SK-N-SH (cell line): ENCODE measurements around the gene PLEKHH1. TPM values are rescaled to one million over a fixed set of nuclear protein-coding genes. Genes with fewer than 3 reads are reported as not detected.

ENCODE experiments used
- CTCF ChIA-PET: fragments of 300-600, 350-600 bp; formaldehyde crosslinking; extraction: SDS; loops from one replicate; lab custom pipeline; 2021; lab: Yijun Ruan, JAX
- POLR2A ChIA-PET: fragments of 350-600 bp; sonication (Branson Sonifier 250); formaldehyde crosslinking; extraction: SDS; loops from one replicate; lab custom pipeline; 2020; ENCODE audit warnings: antibody characterized with exemption, inconsistent platforms; lab: Yijun Ruan, JAX
- DNase-seq: peaks from one replicate; pipeline ENCODE4 v3.0.0; 2012
- H2AFZ ChIP-seq: fragments of 200-600 bp; sonication (generic); 2 replicates; pipeline ENCODE4 v1.8.1; 2016; ENCODE audit warnings: antibody characterized with exemption, mild to moderate bottlenecking, low read depth
- H3F3A ChIP-seq: fragments of 200-600 bp; sonication (generic); replicated peaks from 2 replicates; pipeline ENCODE3; 2016; ENCODE audit warnings: antibody characterized with exemption, mild to moderate bottlenecking; ENCODE audit not compliant: insufficient read depth
- H3K27ac ChIP-seq, 2 experiments: fragments of 200-500 bp in 1 of 2; fragments of 200-600 bp in 1 of 2; sonication (Bioruptor generic) in 1 of 2; sonication (generic), shearing (Covaris generic) in 1 of 2; 2 replicates each; pipeline versions ENCODE4 v1.5.1 to v1.6.1; 2014 to 2016; ENCODE audit warnings: low read depth in 2 of 2, inconsistent platforms in 1 of 2, low read length in 1 of 2, mild to moderate bottlenecking in 1 of 2, mixed read lengths in 1 of 2
- H3K27me3 ChIP-seq: fragments of 200-600 bp; sonication (generic), shearing (Covaris generic); 2 replicates; pipeline ENCODE4 v1.6.1; 2016; ENCODE audit warnings: mixed run types; ENCODE audit not compliant: insufficient read depth
- H3K36me3 ChIP-seq, 2 experiments: fragments of 200-500 bp in 1 of 2; fragments of 200-600 bp in 1 of 2; sonication (Bioruptor generic) in 1 of 2; sonication (generic) in 1 of 2; replicated peaks in 1 of 2; 2 replicates each; pipeline versions ENCODE3 to v1.5.1; 2014 to 2016; ENCODE audit warnings: low read length in 1 of 2, mild to moderate bottlenecking in 1 of 2; ENCODE audit not compliant: insufficient read depth in 2 of 2, control insufficient read depth in 1 of 2
- H3K4me1 ChIP-seq, 2 experiments: fragments of 200-500 bp in 1 of 2; fragments of 200-600 bp in 1 of 2; sonication (Bioruptor generic) in 1 of 2; sonication (generic), shearing (Covaris generic) in 1 of 2; 2 replicates each; pipeline versions ENCODE4 v1.5.1 to v1.6.1; 2014 to 2016; ENCODE audit warnings: low read depth in 1 of 2, low read length in 1 of 2, mixed run types in 1 of 2; ENCODE audit not compliant: insufficient read depth in 2 of 2, control insufficient read depth in 1 of 2
- H3K4me2 ChIP-seq: fragments of 200-600 bp; sonication (generic), shearing (Covaris generic); 2 replicates; pipeline ENCODE4 v1.6.1; 2017; ENCODE audit warnings: mixed run types
- H3K4me3 ChIP-seq, 2 experiments: fragments of 200-500 bp in 1 of 2; fragments of 200-600 bp in 1 of 2; sonication (Bioruptor generic) in 1 of 2; sonication (generic), shearing (Covaris generic) in 1 of 2; 2 replicates each; pipeline versions ENCODE4 v1.5.1 to v1.8.1; 2014 to 2016; ENCODE audit warnings: low read depth in 2 of 2, inconsistent platforms in 1 of 2, low read length in 1 of 2, mild to moderate bottlenecking in 1 of 2, mixed read lengths in 1 of 2, moderate library complexity in 1 of 2
- H3K79me2 ChIP-seq: fragments of 200-600 bp; sonication (generic); 2 replicates; pipeline ENCODE4 v1.8.1; 2017; ENCODE audit warnings: mild to moderate bottlenecking; ENCODE audit not compliant: insufficient read depth
- H3K9ac ChIP-seq: fragments of 200-600 bp; sonication (generic); 2 replicates; pipeline ENCODE4 v1.6.1; 2017; ENCODE audit warnings: mixed run types
- H3K9me2 ChIP-seq: fragments of 200-600 bp; sonication (generic); 2 replicates; pipeline ENCODE4 v1.6.1; 2017; ENCODE audit warnings: mixed run types
- H3K9me3 ChIP-seq: fragments of 200-600 bp; sonication (generic); 2 replicates; pipeline ENCODE4 v1.6.1; 2017; ENCODE audit warnings: mixed run types, mild to moderate bottlenecking, moderate library complexity
- H4K20me1 ChIP-seq: fragments of 200-600 bp; sonication (generic); 2 replicates; pipeline ENCODE4 v1.6.1; 2017; ENCODE audit warnings: mild to moderate bottlenecking, mixed run types; ENCODE audit not compliant: insufficient read depth
- ELF1 ChIP-seq: IDR thresholded peaks from 2 replicates; pipeline ENCODE4 v1.4.0; 2012
- EZH2phosphoT487 ChIP-seq: fragments of 200-600 bp; sonication (generic); IDR thresholded peaks from 2 replicates; pipeline ENCODE4 v1.6.1; 2017; ENCODE audit warnings: low read depth, mixed run types, mild to moderate bottlenecking, antibody characterized with exemption, moderate library complexity, borderline replicate concordance
- FOSL2 ChIP-seq: IDR thresholded peaks from 2 replicates; pipeline ENCODE4 v1.4.0; 2012; ENCODE audit warnings: low read depth, mild to moderate bottlenecking, moderate library complexity, borderline replicate concordance
- MAX ChIP-seq: IDR thresholded peaks from 2 replicates; pipeline ENCODE4 v1.4.0; 2012; ENCODE audit warnings: low read depth
- MEF2A ChIP-seq: IDR thresholded peaks from 2 replicates; pipeline ENCODE4 v1.4.0; 2012; ENCODE audit warnings: low read depth, borderline replicate concordance
- MXI1 ChIP-seq: IDR thresholded peaks from 2 replicates; pipeline ENCODE4 v1.6.1; 2012; ENCODE audit warnings: mild to moderate bottlenecking, low read depth, low read length, improper control_type of control experiment
- NFIC ChIP-seq: IDR thresholded peaks from 2 replicates; pipeline ENCODE4 v1.4.0; 2012; ENCODE audit warnings: borderline replicate concordance
- NRF1 ChIP-seq: IDR thresholded peaks from 2 replicates; pipeline ENCODE4 v1.6.1; 2012; ENCODE audit warnings: low read depth, mild to moderate bottlenecking, low read length
- RAD21 ChIP-seq: IDR thresholded peaks from 2 replicates; pipeline ENCODE4 v1.6.1; 2012; ENCODE audit warnings: mild to moderate bottlenecking, low read length
- RXRA ChIP-seq: IDR thresholded peaks from 2 replicates; pipeline ENCODE4 v1.4.0; 2012; ENCODE audit warnings: low read depth, mild to moderate bottlenecking, borderline replicate concordance
- TAF1 ChIP-seq: IDR thresholded peaks from 2 replicates; pipeline ENCODE4 v1.6.1; 2012; ENCODE audit warnings: low read depth, mild to moderate bottlenecking, low read length, moderate library complexity, borderline replicate concordance
- TEAD4 ChIP-seq: IDR thresholded peaks from 2 replicates; pipeline ENCODE4 v1.4.0; 2012; ENCODE audit warnings: mild to moderate bottlenecking, borderline replicate concordance; ENCODE audit not compliant: insufficient read depth
- WGBS: methylation state at CpG from one replicate; pipeline ENCODE4 v1.1.6; 2017; ENCODE audit warnings: low lambda C conversion rate; 5-methylcytosine and 5-hydroxymethylcytosine counted together
- polyA plus RNA-seq, 3 experiments: library from polyadenylated mRNA; depleted of rRNA; stranded (reverse); fragments of >200 nt; gene quantifications; 2 replicates each; pipeline ENCODE4 v1.2.3, GENCODE V29; 2012

PLEKHH1 gene
- polyA plus RNA-seq, 1 of the 3 experiments (the other 2 are of a cell fraction) = 1.6 TPM

DNA sequence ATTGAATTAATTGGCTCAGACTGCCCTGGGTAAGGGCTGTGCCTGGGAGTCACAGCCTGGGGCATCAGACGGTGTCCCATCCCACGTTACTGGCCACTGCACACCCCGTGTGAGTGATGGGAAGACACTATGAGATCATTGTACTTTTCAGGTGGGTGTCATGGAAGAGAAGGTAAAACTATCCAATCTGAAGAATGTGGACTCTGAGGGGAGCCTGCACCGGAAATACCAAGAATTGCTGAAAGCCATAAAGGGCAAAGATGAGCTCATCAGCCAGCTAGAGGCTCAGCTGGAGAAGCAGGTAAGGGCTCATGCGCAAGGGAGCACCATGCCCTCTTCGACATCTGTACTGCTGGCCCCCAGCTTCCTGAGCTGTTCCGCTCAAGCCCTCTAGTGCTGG lies 24.0 kb downstream of the PLEKHH1 start:
- DNase-seq = no peak
- CTCF ChIA-PET = interaction anchor here (0.8 to 4.0 kb wide), 7 partner anchors 14 to 147 kb away, joined by 3 to 18 read pairs (median 8); partner anchors contain the start of gene PIGH
- 84% methylated on average over 7 of the region's 7 CpGs for WGBS
- no peaks in the 10 kb centered on the region for H3K27me3 ChIP-seq
- no peaks in the 10 kb centered on the region for H3K9me3 ChIP-seq
- TF ChIP-seq TAF1 = no peak
- no peak for TF ChIP-seq MXI1
- no peak for TF ChIP-seq MAX
- TF ChIP-seq TEAD4 = no peak
- no peak for TF ChIP-seq ELF1
- TF ChIP-seq FOSL2 = no peak
- TF ChIP-seq NFIC = no peak
- TF ChIP-seq MEF2A = no peak
- H3K79me2 ChIP-seq = no peaks in the 10 kb centered on the region
- no peak overlapping the region for H2AFZ ChIP-seq
- no peaks in the 10 kb centered on the region for H4K20me1 ChIP-seq
- no peaks in the 10 kb centered on the region for H3F3A ChIP-seq
- H3K36me3 ChIP-seq = no peaks in the 10 kb centered on the region
- no peak overlapping the region for H3K9ac ChIP-seq
- POLR2A ChIA-PET = no interaction called here
- H3K27ac ChIP-seq = no peak overlapping the region
- no peaks in the 10 kb centered on the region for H3K4me1 ChIP-seq
- H3K9me2 ChIP-seq = no peaks in the 10 kb centered on the region
- H3K4me3 ChIP-seq = no peak overlapping the region
- no peak overlapping the region for H3K4me2 ChIP-seq

DNA sequence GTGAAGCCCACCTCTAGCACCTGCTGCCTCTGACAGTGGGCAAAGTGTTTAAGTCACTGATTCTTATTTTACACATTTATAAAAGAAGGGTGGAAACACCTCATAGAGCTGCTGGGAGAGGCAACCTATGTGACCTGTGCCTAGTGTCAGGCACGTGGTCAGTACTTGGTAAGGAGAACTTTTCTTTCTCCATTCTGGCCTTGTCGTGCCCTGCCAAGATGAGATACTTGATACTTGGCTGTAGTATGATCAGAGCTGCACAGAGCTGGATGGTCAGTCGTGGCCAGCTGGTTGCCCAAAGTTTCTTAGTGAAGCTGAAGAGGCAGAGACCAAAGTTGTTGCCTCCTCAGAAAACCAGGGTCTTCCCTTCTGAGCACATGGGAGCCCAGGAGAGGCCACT lies 24.6 kb downstream of the PLEKHH1 start:
- H3K79me2 ChIP-seq = no peaks in the 10 kb centered on the region
- DNase-seq = no peak
- ChIA-PET POLR2A (no interaction called here), CTCF (interaction anchor here (0.8 to 4.0 kb wide), 6 partner anchors 13 to 147 kb away, joined by 3 to 18 read pairs (median 6); partner anchors contain the start of gene PIGH)
- no peaks in the 10 kb centered on the region for H3F3A ChIP-seq
- H3K27me3 ChIP-seq = no peaks in the 10 kb centered on the region
- no peaks in the 10 kb centered on the region for H3K36me3 ChIP-seq
- TF ChIP-seq TEAD4 = no peak
- TF ChIP-seq EZH2phosphoT487 = no peak
- H2AFZ ChIP-seq = no peak overlapping the region
- no peak overlapping the region for H3K4me2 ChIP-seq
- H3K4me3 ChIP-seq = no peak overlapping the region
- no peaks in the 10 kb centered on the region for H3K9me3 ChIP-seq
- H4K20me1 ChIP-seq = no peaks in the 10 kb centered on the region
- 69% methylated on average over 3 of the region's 3 CpGs for WGBS
- H3K4me1 ChIP-seq = no peaks in the 10 kb centered on the region
- H3K27ac ChIP-seq = no peak overlapping the region
- no peak overlapping the region for H3K9ac ChIP-seq
- H3K9me2 ChIP-seq = no peaks in the 10 kb centered on the region

DNA sequence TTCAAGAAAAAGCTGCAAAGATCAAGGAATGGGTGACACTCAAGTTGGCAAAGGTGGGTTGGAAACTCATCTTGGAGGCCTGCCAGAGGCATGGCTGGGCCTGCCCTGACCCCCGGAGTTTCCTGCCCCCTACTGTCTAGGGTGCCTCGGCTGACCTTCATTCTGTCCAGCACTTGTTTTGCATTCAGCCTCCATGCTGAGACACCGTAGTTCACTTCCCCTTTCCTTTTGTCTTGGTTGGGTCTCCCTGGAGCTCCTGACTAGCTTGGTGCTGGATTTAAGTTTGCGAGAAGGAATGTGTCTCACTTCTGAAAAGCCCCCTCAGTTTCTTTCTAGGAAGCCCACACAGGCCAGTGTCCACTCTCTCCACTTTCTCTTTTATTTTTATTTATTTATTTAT lies 26.5 kb downstream of the PLEKHH1 start:
- TF ChIP-seq RAD21 (no peak), NRF1 (no peak), TAF1 (no peak), RXRA (no peak)
- H3F3A ChIP-seq = no peaks in the 10 kb centered on the region
- 82% methylated on average over 4 of the region's 4 CpGs for WGBS
- H3K4me3 ChIP-seq = no peak overlapping the region
- no peaks in the 10 kb centered on the region for H3K4me1 ChIP-seq
- ChIA-PET CTCF (interaction anchor here (1.3 kb wide), 1 partner anchor 33 kb away, joined by 8 read pairs; no protein-coding TSS in a partner anchor), POLR2A (interaction anchor here (0.8 kb wide), 1 partner anchor 10 kb away, joined by 3 read pairs; no protein-coding TSS in a partner anchor)
- no peak overlapping the region for H3K27ac ChIP-seq
- no peaks in the 10 kb centered on the region for H3K9me2 ChIP-seq
- H3K4me2 ChIP-seq = no peak overlapping the region
- H3K9ac ChIP-seq = no peak overlapping the region
- H4K20me1 ChIP-seq = no peaks in the 10 kb centered on the region
- H3K9me3 ChIP-seq = no peaks in the 10 kb centered on the region
- no peak for DNase-seq
- no peak overlapping the region for H2AFZ ChIP-seq
- no peaks in the 10 kb centered on the region for H3K27me3 ChIP-seq
- no peaks in the 10 kb centered on the region for H3K36me3 ChIP-seq
- no peaks in the 10 kb centered on the region for H3K79me2 ChIP-seq
